HepG2 (cell line): Measurements from ENCODE around the gene FXYD1. TPM values are rescaled to one million over a fixed set of nuclear protein-coding genes. Genes with fewer than 3 reads are reported as not detected.

Experiments
- ATAC-seq: fragments of 200-7000 bp; cut with Tn5 transposase; 3 replicates; pipeline ENCODE4 v1.9.1; 2020; ENCODE audit warnings: mild to moderate bottlenecking, moderate library complexity
- BruUV-seq: library from RNA; stranded (reverse); fragments of 400-500 nt; replicated peaks from 2 replicates; lab custom pipeline; 2021; lab: Mats Ljungman, UMichigan
- CTCF ChIA-PET: fragments of 300-600 bp; formaldehyde crosslinking; extraction: SDS; loops from one replicate; lab custom pipeline; 2021; ENCODE audit warnings: low total read pairs, inconsistent platforms, low intra/inter-chr PET ratio; lab: Yijun Ruan, JAX
- POLR2A ChIA-PET: fragments of 350-600 bp; sonication (Branson Sonifier 250); formaldehyde crosslinking; loops from one replicate; lab custom pipeline; 2020; ENCODE audit warnings: antibody characterized with exemption, inconsistent platforms; lab: Yijun Ruan, JAX
- DNase-seq: peaks from one replicate; pipeline ENCODE4 v3.0.0-alpha.2; 2015; ENCODE audit warnings: low spot score
- FAIRE-seq: peaks from 3 replicates; lab custom pipeline; 2011; peaks lifted over from hg19 to GRCh38; lab: Jason Lieb, UNC
- H2AFZ ChIP-seq: one replicate; pipeline ENCODE4 v1.6.1; 2011; ENCODE audit warnings: low read length, inconsistent platforms
- H3K27ac ChIP-seq: fragments of 300-600 bp; 3 replicates; pipeline ENCODE4 v1.8.0; 2011; ENCODE audit warnings: mixed run types, mild to moderate bottlenecking, mixed read lengths, low read length, inconsistent platforms; ENCODE audit not compliant: insufficient read depth; ENCODE audit errors: extremely low read length
- H3K27me3 ChIP-seq, 2 experiments: fragments of 200-600 bp in 1 of 2; 2 replicates in 1 of 2; 3 replicates in 1 of 2; pipeline versions ENCODE4 v1.6.0 to v1.8.0; 2011; ENCODE audit warnings: low read length in 2 of 2, mild to moderate bottlenecking in 2 of 2, moderate library complexity in 2 of 2, inconsistent platforms in 1 of 2; ENCODE audit not compliant: insufficient read depth in 2 of 2, control insufficient read depth in 1 of 2
- H3K36me3 ChIP-seq, 2 experiments: fragments of 200-600 bp in 1 of 2; replicated peaks in 1 of 2; 2 replicates in 1 of 2; 3 replicates in 1 of 2; pipeline versions ENCODE4 v1.5.1 to v1.8.0; 2011; ENCODE audit warnings: low read length in 2 of 2, inconsistent platforms in 1 of 2; ENCODE audit not compliant: insufficient read depth in 2 of 2, control insufficient read depth in 1 of 2
- H3K4me1 ChIP-seq: 2 replicates; pipeline ENCODE4 v1.5.1; 2012; ENCODE audit warnings: low read length, inconsistent platforms; ENCODE audit not compliant: insufficient read depth
- H3K4me2 ChIP-seq: 2 replicates; pipeline ENCODE4 v1.6.0; 2011; ENCODE audit warnings: low read depth, low read length, inconsistent platforms
- H3K4me3 ChIP-seq, 3 experiments: fragments of 200-600 bp in 1 of 3; sonication (generic), shearing (Covaris generic) in 1 of 3; replicated peaks in 1 of 3; 2 replicates each; pipeline ENCODE4 v1.5.1; 2011 to 2016; ENCODE audit warnings: low read length in 3 of 3, inconsistent platforms in 2 of 3, low read depth in 2 of 3, mild to moderate bottlenecking in 2 of 3, control low read depth in 1 of 3, mixed read lengths in 1 of 3; ENCODE audit not compliant: insufficient read depth in 1 of 3
- H3K79me2 ChIP-seq: one replicate; pipeline ENCODE4 v1.6.1; 2011; ENCODE audit warnings: low read length, inconsistent platforms; ENCODE audit not compliant: insufficient read depth
- H3K9ac ChIP-seq: 2 replicates; pipeline ENCODE4 v1.6.0; 2011; ENCODE audit warnings: mild to moderate bottlenecking, low read depth, low read length, inconsistent platforms; ENCODE audit not compliant: insufficient read depth
- H3K9me3 ChIP-seq: 2 replicates; pipeline ENCODE4 v1.5.1; 2012; ENCODE audit warnings: mild to moderate bottlenecking, low read length
- H4K20me1 ChIP-seq: 2 replicates; pipeline ENCODE4 v1.6.0; 2011; ENCODE audit warnings: inconsistent platforms, mild to moderate bottlenecking, low read length, moderate library complexity; ENCODE audit not compliant: insufficient read depth
- ARNTL ChIP-seq: sonication (generic); formaldehyde crosslinking; IDR thresholded peaks from 2 replicates; pipeline ENCODE4 v1.4.0; 2020; ENCODE audit warnings: mild to moderate bottlenecking, missing genetic modification reagents
- HNF4A ChIP-seq: sonication (generic); formaldehyde crosslinking; IDR thresholded peaks from 2 replicates; pipeline ENCODE4 v1.4.0; 2020; ENCODE audit warnings: missing genetic modification reagents
- KMT2A ChIP-seq: sonication (generic); formaldehyde crosslinking; IDR thresholded peaks from 2 replicates; pipeline ENCODE4 v1.4.0; 2020; ENCODE audit warnings: missing genetic modification reagents
- MBNL3 ChIP-seq: fragments of 250-450 bp; sonication (Bioruptor Pico); conservative IDR thresholded peaks from 2 replicates; pipeline ENCODE4 v1.8.0; 2022; ENCODE audit warnings: mild to moderate bottlenecking, inconsistent platforms
- NBN ChIP-seq: fragments of 450-650 bp; conservative IDR thresholded peaks from 2 replicates; pipeline ENCODE4 v1.6.1; 2017
- PPARG ChIP-seq: conservative IDR thresholded peaks from 2 replicates; pipeline ENCODE4 v1.6.1; 2016; ENCODE audit warnings: missing biosample characterization, missing genetic modification reagents
- RFXANK ChIP-seq: IDR thresholded peaks from 2 replicates; pipeline ENCODE4 v1.6.1; 2016
- SNAI1 ChIP-seq: sonication (generic); formaldehyde crosslinking; IDR thresholded peaks from 2 replicates; pipeline ENCODE4 v1.5.0; 2020; ENCODE audit warnings: mild to moderate bottlenecking, missing genetic modification reagents, borderline replicate concordance
- SPEN ChIP-seq: sonication (generic); formaldehyde crosslinking; IDR thresholded peaks from 2 replicates; pipeline ENCODE4 v1.5.1; 2020; ENCODE audit warnings: low read depth, mild to moderate bottlenecking, missing genetic modification reagents
- WIZ ChIP-seq: sonication (generic); formaldehyde crosslinking; IDR thresholded peaks from 2 replicates; pipeline ENCODE4 v1.5.1; 2020; ENCODE audit warnings: mild to moderate bottlenecking, missing genetic modification reagents
- ZNF337 ChIP-seq: sonication (generic); formaldehyde crosslinking; IDR thresholded peaks from 2 replicates; pipeline ENCODE4 v1.5.1; 2020; ENCODE audit warnings: missing genetic modification reagents, low read depth, mild to moderate bottlenecking, borderline replicate concordance
- ZNF354B ChIP-seq: sonication (generic); formaldehyde crosslinking; IDR thresholded peaks from 2 replicates; pipeline ENCODE4 v1.8.0; 2022; ENCODE audit warnings: mild to moderate bottlenecking, missing genetic modification reagents
- ZNF598 ChIP-seq: sonication (generic); formaldehyde crosslinking; IDR thresholded peaks from 2 replicates; pipeline ENCODE4 v1.5.1; 2020; ENCODE audit warnings: mild to moderate bottlenecking, missing genetic modification reagents, borderline replicate concordance
- ZNF883 ChIP-seq: sonication (generic); formaldehyde crosslinking; IDR thresholded peaks from 2 replicates; pipeline ENCODE4 v1.5.1; 2020; ENCODE audit warnings: mild to moderate bottlenecking, missing genetic modification reagents; ENCODE audit errors: not compliant biosample characterization
- WGBS: methylation state at CpG from one replicate; pipeline ENCODE4 v1.1.6; 2017; ENCODE audit warnings: low lambda C conversion rate; 5-methylcytosine and 5-hydroxymethylcytosine counted together
- in situ Hi-C: cut with HindIII; loops from 2 replicates; pipeline ENCODE4 v1.10.0; 2017; ENCODE audit warnings: low pct_unique_long_range_greater_than_20kb; ENCODE audit not compliant: extremely low pct_ligation_motif_present
- intact Hi-C: fragments of 100-400 bp; cut with micrococcal nuclease; formaldehyde crosslinking; loops from one replicate; pipeline ENCODE4 v1.10.0; 2022; ENCODE audit not compliant: unreplicated experiment
- polyA plus RNA-seq, 8 experiments: library from polyadenylated mRNA; depleted of rRNA in 3 of 8; stranded (reverse) in 7 of 8; unstranded in 1 of 8; fragments of >200 nt; fragmentation: Illumina TruSeq in 4 of 8; extraction: Trizol in 4 of 8; gene quantifications; 2 replicates each; pipeline versions ENCODE4 v1.2.1 to v1.2.3, GENCODE V29; 2011 to 2016; ENCODE audit warnings: low read depth in 4 of 8, missing spikeins in 1 of 8, mixed read lengths in 1 of 8; ENCODE audit not compliant: insufficient read depth in 1 of 8
- total RNA-seq, 5 experiments: library from RNA; depleted of rRNA; stranded (reverse); fragments of >200 nt; fragmentation: Illumina TruSeq; extraction: Trizol; gene quantifications; 2 replicates each; pipeline ENCODE4 v1.2.3, GENCODE V29; 2016; ENCODE audit warnings: low read depth in 1 of 5
- TF ChIP-seq, protein P1 (sequence below): IDR thresholded peaks from 2 replicates; pipeline ENCODE4 v1.6.1; 2016; ENCODE audit warnings: missing biosample characterization, missing genetic modification reagents, low read depth
- TF ChIP-seq, protein P2 (sequence below): IDR thresholded peaks from 2 replicates; pipeline ENCODE4 v1.6.1; 2016

The FXYD1 gene
- total and polyA plus RNA-seq, 2 of the 13 experiments (the other 11 are each of a cell fraction or from before 2014, with no cell fraction given) = 31.2 TPM; not detected in 1

DNA sequence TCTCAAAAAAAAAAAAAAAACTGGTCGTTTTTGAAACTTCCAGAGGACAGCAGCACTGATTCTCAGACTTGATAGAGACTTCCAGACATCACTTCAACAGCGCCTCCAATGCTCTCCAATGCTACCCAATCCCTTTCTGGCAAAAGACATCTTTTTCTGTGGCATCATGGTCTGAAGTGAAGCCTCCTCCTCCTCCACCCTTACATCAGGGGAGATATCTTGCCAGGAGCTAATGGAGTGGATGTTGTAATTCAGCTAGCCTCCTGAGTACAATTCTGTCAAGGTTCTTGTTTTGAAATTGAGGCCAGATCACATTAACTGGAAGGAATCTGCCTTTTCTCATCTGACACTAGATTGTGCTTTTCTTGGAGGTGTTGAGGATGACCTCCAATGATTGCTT is 40.1 kb downstream of the FXYD1 start:
- ATAC-seq (no peak), DNase-seq (no peak), FAIRE-seq (no peak)
- POLR2A ChIA-PET = no interaction called here
- CTCF ChIA-PET = no interaction called here
- no TSS peak for BruUV-seq
- 25% methylated on average over 2 of the region's 2 CpGs for WGBS
- Histone ChIP-seq H2AFZ (no peak overlapping the region), H3K4me1 (no peaks in the 10 kb centered on the region), H3K79me2 (no peaks in the 10 kb centered on the region), H3K4me3 (no peak overlapping the region), H3K4me2 (no peak overlapping the region), H4K20me1 (no peaks in the 10 kb centered on the region), H3K27ac (no peak overlapping the region), H3K9ac (no peak overlapping the region), H3K9me3 (no peaks in the 10 kb centered on the region), H3K36me3 (no peaks in the 10 kb centered on the region), H3K27me3 (peaks cover 0 to 6% of the 10 kb centered on the region in 2 experiments; a peak in 2 of 5 replicates)
- in situ Hi-C loops (no loop called here), intact Hi-C loops (no loop called here)
- TF ChIP-seq HNF4A (CRISPR knock-in tag) = no peak
- TF ChIP-seq, protein P1, sequence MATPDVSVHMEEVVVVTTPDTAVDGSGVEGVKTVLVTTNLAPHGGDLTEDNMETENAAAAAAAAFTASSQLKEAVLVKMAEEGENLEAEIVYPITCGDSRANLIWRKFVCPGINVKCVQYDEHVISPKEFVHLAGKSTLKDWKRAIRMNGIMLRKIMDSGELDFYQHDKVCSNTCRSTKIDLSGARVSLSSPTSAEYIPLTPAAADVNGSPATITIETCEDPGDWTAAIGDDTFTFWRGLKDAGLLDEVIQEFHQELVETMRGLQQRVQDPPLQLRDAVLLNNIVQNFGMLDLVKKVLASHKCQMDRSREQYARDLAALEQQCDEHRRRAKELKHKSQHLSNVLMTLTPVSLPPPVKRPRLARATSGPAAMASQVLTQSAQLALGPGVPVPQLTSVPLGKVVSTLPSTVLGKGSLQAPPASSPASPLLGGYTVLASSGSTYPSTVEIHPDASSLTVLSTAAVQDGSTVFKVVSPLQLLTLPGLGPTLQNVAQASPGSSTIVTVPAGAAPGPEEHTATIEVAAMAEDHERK (CRISPR knock-in tag) = no peak
- TF ChIP-seq ZNF337 (CRISPR knock-in tag) = no peak
- no peak for TF ChIP-seq SPEN (CRISPR knock-in tag)
- TF ChIP-seq NBN = no peak
- TF ChIP-seq, protein P2, sequence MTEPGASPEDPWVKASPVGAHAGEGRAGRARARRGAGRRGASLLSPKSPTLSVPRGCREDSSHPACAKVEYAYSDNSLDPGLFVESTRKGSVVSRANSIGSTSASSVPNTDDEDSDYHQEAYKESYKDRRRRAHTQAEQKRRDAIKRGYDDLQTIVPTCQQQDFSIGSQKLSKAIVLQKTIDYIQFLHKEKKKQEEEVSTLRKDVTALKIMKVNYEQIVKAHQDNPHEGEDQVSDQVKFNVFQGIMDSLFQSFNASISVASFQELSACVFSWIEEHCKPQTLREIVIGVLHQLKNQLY (CRISPR knock-in tag) = no peak
- no peak for TF ChIP-seq ARNTL (CRISPR knock-in tag)
- TF ChIP-seq ZNF354B (CRISPR knock-in tag) = no peak
- TF ChIP-seq SNAI1 (CRISPR knock-in tag) = no peak
- TF ChIP-seq ZNF883 (CRISPR knock-in tag) = no peak
- TF ChIP-seq KMT2A (CRISPR knock-in tag) = no peak
- no peak for TF ChIP-seq MBNL3 (CRISPR knock-in tag)
- no peak for TF ChIP-seq ZNF598 (CRISPR knock-in tag)
- TF ChIP-seq WIZ (CRISPR knock-in tag) = no peak
- TF ChIP-seq PPARG (CRISPR knock-in tag) = no peak
- TF ChIP-seq RFXANK = no peak
